HG02798 (cell line): ENCODE results near the gene CDK17.
A peak's percentile ranks its signal among the peaks of the same experiment; 100 is the strongest.
"Not testable (repeated sequence)": the region's sequence is repeated elsewhere in the genome, so short reads cannot be mapped to it uniquely, and the experiment has no call there.

Source experiments
- ATAC-seq: cut with Tn5 transposase; IDR thresholded peaks from one replicate; pipeline ENCODE4 v1.9.1; 2021; ENCODE audit warnings: mild to moderate bottlenecking; ENCODE audit not compliant: unreplicated experiment, poor library complexity

CDK17 gene

GRCh38 chr12:96419576-96420276 is 19.5 kb upstream of the CDK17 start:
- ATAC-seq = no peak

GRCh38 chr12:96417688-96418087 is 17.4 kb upstream of the CDK17 start:
- peak; percentile 53 for ATAC-seq

GRCh38 chr12:96416033-96416799 is 16.0 kb upstream of the CDK17 start:
- ATAC-seq = no peak

- no peak for ATAC-seq
These were observed 14.4 kb upstream of the CDK17 start for GRCh38 chr12:96414637-96415036.

- ATAC-seq = no peak
These were observed 12.2 kb upstream of the CDK17 start for GRCh38 chr12:96412431-96412830.

- no peak for ATAC-seq
These were observed 9.5 kb upstream of the CDK17 start for GRCh38 chr12:96409731-96410130.

- no peak for ATAC-seq
These were observed 8.8 kb upstream of the CDK17 start for GRCh38 chr12:96408993-96409392.

- ATAC-seq = peak; percentile 96
These were observed 7.3 kb upstream of the CDK17 start for GRCh38 chr12:96407429-96408097.

GRCh38 chr12:96404696-96405095 is 4.5 kb upstream of the CDK17 start:
- ATAC-seq = no peak

- ATAC-seq = no peak
These were observed 3.6 kb upstream of the CDK17 start for GRCh38 chr12:96403870-96404269.

- not testable (repeated sequence) for ATAC-seq
These were observed 2.3 kb upstream of the CDK17 start for GRCh38 chr12:96402522-96402921.

- no peak for ATAC-seq
These were observed 1.8 kb upstream of the CDK17 start for GRCh38 chr12:96402061-96402460.

- peak; percentile 27 for ATAC-seq
These were observed 1.0 kb upstream of the CDK17 start for GRCh38 chr12:96401076-96401871.

- ATAC-seq = peak; percentile 1
These were observed 414 bp upstream of the CDK17 start for GRCh38 chr12:96400631-96401075.

GRCh38 chr12:96399120-96399918 is 920 bp downstream of the CDK17 start:
- ATAC-seq = peak; percentile 49

- no peak for ATAC-seq
These were observed 1.7 kb downstream of the CDK17 start for GRCh38 chr12:96398424-96399119.

GRCh38 chr12:96397756-96398423 is 2.3 kb downstream of the CDK17 start:
- no peak for ATAC-seq

- ATAC-seq = no peak
These were observed 3.3 kb downstream of the CDK17 start for GRCh38 chr12:96396914-96397313.
